GM19467 (cell line): ENCODE results near the gene DDX18.
A peak's percentile ranks its signal among the peaks of the same experiment; 100 is the strongest.

Experiments
- ATAC-seq: cut with Tn5 transposase; IDR thresholded peaks from one replicate; pipeline ENCODE4 v1.9.1; 2021; ENCODE audit warnings: mild to moderate bottlenecking, moderate library complexity; ENCODE audit not compliant: unreplicated experiment

The DDX18 gene

DNA sequence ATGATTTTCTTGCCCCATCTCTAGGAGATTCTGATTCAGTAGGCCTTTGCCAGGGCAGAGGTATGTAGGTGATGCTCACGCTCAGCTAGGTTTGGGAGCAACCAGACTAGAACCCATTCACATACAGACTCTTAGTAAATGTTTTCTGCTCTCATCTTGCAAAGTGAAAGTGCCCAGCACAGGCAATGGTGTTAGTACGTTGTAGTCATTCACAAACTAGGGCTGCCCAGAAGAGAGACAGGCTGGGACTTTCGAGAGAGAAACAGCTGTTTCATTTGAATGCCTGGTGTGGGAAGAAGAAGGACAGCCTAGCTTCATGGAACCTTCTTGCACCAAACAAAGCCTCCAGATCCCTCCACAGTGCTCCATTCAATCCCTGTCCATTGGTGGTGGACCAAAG, 19.4 kb downstream of the DDX18 start:
- ATAC-seq, result no peak

DNA sequence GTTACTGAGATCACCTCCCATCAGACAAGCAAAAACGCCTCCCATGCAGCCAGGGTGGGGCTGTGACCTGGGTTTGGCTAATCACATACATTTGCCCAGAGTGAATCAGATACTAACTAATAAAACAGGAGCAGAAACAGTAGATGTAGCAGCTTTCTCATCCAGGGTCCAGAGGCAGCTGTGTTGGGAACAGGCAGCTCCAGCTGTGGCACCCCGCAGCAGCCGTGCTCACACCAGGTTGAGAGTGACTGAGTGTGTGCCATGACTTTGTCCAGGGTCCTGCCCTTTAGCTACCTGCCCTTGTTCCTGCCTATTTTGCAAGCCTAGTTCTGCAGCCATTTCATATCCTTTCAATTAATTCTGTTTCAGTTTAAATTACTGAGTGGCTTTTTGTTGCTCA, 20.5 kb downstream of the DDX18 start:
- ATAC-seq, result no peak

DNA sequence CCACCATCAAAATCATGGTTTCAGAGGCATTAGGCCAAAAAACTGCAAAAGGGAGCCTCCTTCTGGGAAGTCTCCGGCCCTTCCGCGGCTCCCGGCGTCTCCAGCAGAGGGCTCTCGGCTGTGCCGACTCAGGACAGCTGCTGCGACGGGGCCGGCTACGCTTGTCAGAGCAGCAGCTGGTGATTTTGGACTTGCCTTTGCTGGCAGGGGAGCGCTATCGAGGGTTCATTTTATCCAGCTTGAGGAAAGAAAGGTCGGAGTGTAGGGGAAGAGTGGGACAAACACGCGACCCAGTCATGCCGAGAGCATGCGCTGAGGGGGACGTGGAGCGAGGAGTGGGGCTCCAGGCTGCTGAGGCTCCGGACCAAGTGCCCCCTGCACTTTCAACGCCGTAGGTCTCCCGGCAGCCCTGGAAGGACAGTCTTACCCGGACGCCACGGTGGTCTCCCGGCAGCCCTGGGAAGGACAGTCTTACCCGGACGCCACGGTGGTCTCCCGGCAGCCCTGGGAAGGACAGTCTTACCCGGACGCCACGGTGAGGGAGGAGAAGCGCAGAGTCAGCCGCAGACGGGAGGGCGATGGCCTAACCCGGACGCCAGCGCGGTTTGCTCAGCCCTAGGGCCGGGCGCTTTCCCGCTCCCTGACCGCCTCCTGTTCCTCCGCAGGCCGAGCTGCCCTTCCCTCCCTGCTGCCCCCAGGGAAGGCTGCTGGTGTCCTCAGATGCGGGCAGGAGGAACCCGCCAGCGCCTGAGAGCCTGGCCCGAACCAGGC, 21.7 kb downstream of the DDX18 start:
- ATAC-seq, result peak; percentile 90

DNA sequence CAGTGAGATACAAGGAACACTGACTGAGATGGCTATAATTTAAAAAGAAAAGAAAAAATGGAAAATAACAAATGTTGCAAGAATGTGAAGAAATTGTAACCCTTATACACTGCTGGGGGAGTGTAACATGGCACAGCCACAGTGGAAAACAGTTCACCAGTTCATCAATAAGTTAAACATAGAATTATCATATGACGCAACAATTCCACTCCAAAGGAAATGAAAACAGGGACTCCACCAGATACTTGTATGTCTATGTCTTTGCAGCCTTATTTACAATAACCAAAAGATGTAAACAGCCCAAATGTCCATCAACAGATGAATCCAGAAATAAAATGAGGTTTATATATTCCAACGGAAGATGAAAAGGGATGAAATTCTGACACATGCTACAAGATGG, 30.8 kb downstream of the DDX18 start:
- no peak for ATAC-seq

DNA sequence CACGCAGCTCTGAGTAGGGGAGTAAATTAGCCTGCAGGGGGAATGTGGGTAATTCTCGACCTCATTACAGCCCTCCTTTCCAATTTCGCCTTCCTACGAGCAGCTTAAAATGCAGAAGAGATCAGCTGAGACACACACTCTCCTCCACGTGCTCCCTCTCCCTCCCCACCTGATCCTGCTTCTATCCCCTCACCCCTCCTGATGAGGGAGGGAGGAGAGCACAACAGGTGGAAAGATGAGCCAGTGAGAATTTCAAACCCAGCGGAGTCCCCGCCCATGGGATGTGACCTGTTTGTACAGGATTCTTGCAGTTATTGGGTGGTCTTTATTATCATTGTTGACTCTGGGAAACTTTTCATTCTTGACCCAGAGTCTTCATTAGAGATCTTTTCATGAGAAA, 35.5 kb downstream of the DDX18 start:
- no peak for ATAC-seq

DNA sequence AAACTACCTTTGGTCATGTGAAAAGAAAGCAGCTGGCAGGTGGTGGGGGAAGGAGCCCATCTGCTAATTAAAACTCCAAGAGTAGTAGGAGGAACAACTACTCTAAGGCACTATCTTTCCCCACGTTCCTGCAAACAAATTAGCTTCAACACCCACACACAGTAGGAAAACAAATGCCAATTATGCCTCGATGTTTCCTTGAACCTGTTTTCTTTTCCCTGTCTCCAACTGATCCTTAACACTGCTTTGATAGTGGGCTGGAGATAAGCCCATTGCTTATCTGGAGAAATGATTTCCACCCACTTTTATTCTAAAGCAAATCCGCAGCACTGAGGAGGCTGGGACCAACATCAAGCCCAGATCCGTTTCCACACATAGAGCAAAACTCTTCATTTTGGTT, 36.0 kb downstream of the DDX18 start:
- no peak for ATAC-seq

DNA sequence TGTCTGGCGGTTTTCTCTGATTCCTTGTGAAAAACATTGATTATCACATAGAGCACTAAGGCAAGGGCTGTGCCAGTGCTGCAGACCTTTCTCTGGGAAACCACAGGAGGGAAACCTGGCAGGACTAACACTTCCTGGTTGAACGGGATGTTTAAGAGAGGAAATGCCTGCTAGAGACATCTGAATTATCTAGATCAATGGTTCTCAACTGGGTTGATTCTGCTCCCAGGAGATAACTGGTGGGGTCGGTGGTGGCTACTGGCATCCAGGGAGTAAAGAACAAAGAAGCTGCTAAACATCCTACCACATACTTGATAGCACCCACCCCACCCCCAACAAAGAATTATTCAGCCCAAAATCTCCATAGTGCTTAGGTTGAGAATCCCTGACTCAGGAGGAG, 37.5 kb downstream of the DDX18 start:
- no peak for ATAC-seq

DNA sequence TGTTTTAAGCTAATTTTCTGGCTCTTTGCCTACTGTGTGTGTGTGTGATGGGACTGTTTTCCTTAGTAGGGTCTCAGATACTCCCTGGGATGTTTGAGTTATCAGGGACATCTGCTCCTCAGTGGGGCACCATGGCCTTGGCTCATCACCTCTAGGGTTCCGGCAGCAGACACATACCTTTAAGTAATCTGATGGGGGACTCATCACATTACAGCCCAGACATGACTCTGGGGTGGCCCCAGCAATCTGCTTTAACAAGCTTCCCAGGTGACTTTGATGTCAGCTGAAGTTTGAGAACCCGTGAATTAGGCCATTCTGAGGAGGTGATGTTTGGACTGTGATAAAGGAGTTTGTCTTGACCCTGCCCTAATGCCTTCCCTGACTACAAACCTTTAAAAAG, 38.8 kb downstream of the DDX18 start:
- no peak for ATAC-seq

DNA sequence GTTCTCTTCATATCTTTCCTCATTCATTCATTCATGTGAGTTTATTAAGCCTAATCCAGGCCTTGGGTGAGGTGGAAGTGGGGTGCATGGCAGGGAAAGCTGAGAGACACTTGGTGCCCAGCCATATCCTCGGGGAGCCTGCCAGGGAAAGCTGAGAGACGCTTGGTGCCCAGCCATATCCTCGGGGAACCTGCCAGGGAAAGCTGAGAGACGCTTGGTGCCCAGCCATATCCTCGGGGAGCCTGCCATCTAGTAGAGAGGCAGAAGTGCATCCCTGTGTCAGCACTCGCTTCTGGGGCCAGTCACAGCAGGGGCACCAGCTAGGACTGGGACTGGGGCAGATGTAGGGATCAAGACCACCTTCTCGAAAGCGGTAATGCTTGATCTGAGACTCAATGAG, 39.4 kb downstream of the DDX18 start:
- ATAC-seq, result no peak

DNA sequence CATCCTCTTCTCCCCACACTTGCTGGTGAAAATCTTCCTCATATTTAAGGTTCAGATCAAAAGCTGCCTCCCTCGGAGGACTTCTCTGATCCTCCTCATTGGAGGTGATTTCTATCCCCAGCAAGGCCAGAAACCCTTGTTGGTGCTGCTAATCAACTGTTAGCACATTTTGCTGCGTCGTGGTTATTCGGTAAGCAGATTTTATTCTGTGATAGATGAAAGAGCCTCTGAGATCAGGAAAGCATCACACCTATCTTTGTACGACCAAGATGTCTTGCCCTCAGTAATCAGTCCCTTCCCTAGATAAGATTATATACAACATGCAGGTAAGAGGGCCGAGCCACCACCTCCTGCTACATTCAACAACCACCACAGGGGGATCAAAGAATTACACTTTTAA, 40.1 kb downstream of the DDX18 start:
- no peak for ATAC-seq

DNA sequence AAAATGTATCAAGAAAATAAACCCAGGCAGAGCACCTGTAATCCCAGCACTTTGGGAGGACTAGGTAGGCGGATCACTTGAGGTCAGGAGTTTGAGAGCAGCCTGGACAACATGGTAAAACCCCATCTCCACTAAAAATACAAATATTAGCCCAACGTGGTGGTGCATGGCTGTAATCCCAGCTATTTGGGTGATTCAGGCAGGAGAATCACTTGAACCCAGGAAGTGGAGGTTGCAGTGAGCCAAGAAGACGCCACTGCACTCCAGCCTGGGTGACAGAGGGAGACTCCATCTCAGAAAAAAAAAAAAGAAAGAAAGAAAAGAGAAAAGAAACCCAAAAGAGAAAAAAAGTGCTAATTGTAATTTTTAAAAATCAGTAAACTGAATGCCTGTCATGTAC, 41.4 kb downstream of the DDX18 start:
- no peak for ATAC-seq

DNA sequence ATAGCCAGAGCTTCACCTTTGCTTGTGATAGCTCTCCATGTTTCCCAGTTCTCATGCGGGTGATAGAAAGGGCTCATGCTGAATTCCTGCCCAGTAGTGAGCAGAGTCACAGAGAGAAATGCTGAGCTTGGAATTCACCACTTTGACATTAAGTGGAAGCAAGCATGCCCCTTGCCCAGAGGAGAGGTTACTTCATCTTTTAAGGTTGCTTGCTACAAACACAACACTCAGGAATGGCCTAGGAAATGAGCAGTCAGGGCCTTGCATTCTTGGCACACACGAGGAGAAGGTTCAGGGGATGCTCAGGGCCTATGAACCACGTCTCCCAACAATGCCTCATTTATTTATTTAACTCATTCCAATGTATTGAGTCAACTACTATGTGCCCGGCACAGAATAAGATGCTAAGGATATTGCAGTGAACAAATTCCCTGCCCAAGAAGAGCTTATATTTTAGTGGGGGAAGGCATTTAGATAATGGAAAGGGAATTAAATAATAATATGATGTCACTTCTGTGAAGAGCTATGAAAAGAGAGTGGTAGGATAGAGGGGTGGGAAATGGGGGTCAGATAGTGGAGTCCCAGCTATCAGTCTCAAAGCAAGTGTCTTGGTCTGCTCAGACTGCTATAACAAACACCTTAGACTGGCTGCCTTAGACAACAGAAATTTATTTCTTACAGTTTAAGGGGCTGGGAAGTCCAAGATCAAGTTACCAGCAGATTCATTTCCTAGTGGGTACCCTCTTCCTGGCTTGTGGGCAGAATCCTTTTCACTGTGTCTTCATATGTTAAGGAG, 42.1 kb downstream of the DDX18 start:
- ATAC-seq, result no peak

DNA sequence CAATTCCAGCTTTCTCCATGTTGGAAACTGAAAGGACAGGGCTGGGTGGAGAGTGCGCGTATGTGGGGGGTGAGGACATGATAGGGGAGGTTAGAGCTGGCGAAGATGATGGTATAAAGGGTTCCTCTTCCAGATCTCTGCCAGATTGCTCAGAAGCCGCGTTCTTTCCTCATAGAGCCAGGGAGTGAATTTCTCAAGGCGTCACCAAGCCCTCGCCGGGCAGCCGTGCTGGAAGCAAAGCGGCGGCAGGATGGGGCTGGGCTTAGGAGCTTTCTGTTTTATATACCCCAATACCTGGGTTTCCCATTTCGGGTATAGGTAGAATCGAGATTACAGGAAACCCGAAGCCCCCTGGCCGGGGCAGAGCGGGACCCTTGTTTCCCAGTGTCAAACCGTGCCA, 43.8 kb downstream of the DDX18 start:
- ATAC-seq, result no peak

DNA sequence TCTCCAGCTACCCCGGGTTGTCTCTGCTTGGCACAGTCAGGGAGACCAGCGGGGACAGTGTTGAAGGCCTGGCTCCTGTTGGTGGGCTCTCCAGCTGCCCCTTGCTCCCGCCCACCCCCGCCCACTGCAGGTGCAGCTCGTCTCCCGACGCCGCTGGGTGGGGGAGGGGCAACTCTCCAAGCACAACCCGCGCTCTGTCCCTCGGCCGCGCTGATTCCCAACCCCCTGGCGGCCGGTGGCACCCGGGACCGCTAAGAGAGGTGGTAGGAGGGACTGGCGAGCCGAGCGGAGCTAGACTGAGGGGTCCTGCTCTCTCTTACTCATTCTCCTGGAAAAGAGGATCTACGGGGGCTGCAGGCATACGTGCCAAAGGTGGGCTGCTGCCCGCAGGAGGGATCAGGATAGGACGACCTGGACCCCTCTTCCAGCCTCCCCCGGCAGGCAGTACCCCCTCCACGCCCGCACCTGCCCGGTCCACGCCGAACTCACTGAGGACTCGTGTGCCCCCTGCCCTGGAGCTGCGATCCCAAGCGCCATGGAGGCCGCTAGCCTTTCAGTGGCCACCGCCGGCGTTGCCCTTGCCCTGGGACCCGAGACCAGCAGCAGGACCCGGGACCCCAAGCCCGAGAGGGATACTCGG, 44.5 kb downstream of the DDX18 start:
- no peak for ATAC-seq

DNA sequence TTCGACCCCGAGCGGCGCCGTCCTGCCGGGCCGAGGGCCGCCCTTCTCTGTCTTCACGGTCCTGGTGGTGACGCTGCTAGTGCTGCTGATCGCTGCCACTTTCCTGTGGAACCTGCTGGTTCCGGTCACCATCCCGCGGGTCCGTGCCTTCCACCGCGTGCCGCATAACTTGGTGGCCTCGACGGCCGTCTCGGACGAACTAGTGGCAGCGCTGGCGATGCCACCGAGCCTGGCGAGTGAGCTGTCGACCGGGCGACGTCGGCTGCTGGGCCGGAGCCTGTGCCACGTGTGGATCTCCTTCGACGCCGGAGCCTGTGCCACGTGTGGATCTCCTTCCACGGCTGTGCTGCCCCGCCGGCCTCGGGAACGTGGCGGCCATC, 45.0 kb downstream of the DDX18 start:
- no peak for ATAC-seq

DNA sequence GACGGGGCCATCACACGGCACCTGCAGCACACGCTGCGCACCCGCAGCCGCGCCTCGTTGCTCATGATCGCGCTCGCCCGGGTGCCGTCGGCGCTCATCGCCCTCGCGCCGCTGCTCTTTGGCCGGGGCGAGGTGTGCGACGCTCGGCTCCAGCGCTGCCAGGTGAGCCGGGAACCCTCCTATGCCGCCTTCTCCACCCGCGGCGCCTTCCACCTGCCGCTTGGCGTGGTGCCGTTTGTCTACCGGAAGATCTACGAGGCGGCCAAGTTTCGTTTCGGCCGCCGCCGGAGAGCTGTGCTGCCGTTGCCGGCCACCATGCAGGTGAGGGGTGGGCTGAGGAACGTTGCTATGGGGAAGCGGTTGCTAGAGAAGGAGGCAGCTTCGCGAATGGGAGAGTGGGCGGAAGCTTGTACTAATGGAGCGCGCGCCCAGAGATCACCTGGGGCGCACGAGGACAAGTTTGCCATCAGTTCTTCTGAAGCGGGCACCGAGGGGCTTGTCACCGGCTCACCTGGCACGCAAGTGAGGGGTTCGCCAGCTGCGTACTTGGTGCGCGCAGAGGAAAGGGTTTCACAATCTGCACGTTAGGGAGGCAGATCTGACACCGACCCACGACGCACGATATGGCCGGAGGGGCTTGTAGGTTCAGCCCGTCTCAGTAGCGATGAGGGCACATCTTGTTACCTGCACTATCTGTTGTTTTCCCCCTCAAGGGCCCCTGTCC, 45.6 kb downstream of the DDX18 start:
- ATAC-seq, result no peak

DNA sequence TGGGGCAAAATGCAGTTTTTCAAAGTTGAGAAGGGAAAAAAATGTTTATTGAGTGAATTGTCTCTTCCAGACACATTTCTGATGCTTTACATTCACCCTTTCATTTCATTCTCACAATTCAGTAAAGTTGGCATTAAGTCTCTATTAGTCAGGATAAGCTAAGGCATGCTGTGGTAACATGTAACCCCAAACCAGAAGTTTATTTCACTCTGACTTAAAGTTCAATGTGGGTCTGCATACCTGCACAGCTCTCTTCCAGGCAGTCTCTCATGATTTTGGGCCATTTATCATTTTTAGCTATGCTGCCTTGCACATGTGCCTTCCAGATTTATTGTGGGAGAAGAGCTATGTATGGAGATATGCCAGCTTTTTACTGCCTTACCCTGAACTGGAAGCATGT, 48.0 kb downstream of the DDX18 start:
- no peak for ATAC-seq

DNA sequence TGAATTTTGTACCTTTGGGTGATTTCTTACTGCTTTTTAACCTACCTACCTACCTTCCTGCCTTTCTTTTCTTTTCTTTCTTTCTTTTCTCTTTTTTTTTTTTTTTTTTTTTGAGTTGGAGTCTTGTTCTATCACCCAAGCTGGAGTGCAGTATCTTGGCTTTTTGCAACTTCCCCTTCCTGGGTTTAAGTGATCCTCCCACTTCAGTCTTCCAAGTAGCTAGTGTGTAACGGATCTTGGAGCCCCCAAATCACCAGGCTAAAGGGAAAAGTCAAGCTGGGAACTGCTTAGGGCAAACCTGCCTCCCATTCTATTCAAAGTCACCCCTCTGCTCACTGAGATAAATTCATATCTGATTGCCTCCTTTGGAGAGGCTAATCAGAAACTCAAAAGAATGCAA, 61.3 kb downstream of the DDX18 start:
- no peak for ATAC-seq

DNA sequence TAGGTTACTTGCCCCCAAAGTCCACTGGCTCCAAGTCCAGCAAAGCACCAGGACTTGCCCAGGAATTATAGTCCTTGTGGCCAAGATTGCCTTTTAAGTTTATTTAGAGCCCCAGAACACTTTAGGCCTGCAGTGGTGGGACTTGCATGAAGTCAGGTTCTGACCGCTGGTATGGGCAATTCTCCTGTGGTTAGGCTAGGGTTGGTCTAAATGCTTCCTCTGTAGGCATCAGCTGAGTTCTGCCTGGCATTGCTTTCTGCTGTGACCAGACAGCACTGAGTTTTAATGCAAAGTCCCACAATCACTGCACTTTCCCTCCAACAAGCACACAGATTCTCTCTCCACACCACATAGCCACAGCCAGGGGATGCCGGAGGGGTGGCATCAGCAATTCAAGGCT, 64.5 kb downstream of the DDX18 start:
- no peak for ATAC-seq
